Retinal pigment epithelial cell (primary cell): ENCODE data around the gene BAZ1B.
A peak's percentile ranks its signal among the peaks of the same experiment; 100 is the strongest.
"Not testable (repeated sequence)": the region's sequence is repeated elsewhere in the genome, so short reads cannot be mapped to it uniquely, and the experiment has no call there.

Source experiments
- DNase-seq: peaks from one replicate; pipeline ENCODE4 v3.0.0-alpha.2; 2010; ENCODE audit warnings: low read depth
- H3K4me3 ChIP-seq: 2 replicates; pipeline ENCODE4 v1.5.1; 2011; ENCODE audit warnings: mild to moderate bottlenecking, low read length, control low read depth, moderate library complexity
- TF ChIP-seq, protein P1 (sequence below): conservative IDR thresholded peaks from 2 replicates; pipeline ENCODE4 v1.5.1; 2011; ENCODE audit warnings: low read depth, low read length, control low read depth, inconsistent platforms

The BAZ1B gene

DNA sequence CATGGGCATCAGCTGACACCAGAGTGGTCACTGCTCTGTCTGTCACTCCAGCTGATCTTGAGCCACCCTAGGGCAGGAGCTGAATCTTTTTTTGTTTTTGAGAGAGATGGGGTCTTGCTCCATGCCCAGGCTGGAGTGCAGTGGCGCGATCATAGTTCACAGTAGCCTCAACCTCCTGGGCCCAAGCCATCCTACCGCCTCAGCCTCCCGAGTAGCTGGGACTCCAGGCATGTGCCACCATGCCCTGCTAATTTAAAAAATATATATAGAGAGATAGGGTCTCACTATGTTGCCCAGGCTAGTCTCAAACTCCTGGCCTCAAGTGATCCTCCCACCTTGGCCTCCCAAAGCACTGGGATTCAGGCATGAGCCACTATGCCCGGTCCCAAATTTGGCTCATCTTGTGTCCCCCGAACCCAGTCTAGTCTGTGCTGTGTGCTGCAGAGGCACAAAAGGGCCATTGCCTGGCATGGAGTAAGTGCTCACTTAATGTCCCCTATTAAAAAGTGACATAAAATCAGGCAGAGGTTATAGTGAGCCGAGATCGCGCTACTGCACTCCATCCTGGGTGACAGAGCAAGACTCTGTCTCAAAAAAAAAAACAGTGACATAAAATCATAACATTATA is 96.6 kb downstream of the BAZ1B start:
- DNase-seq, result no peak
- TF ChIP-seq, protein P1, sequence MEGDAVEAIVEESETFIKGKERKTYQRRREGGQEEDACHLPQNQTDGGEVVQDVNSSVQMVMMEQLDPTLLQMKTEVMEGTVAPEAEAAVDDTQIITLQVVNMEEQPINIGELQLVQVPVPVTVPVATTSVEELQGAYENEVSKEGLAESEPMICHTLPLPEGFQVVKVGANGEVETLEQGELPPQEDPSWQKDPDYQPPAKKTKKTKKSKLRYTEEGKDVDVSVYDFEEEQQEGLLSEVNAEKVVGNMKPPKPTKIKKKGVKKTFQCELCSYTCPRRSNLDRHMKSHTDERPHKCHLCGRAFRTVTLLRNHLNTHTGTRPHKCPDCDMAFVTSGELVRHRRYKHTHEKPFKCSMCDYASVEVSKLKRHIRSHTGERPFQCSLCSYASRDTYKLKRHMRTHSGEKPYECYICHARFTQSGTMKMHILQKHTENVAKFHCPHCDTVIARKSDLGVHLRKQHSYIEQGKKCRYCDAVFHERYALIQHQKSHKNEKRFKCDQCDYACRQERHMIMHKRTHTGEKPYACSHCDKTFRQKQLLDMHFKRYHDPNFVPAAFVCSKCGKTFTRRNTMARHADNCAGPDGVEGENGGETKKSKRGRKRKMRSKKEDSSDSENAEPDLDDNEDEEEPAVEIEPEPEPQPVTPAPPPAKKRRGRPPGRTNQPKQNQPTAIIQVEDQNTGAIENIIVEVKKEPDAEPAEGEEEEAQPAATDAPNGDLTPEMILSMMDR, result no peak
- H3K4me3 ChIP-seq, result no peak overlapping the region

DNA sequence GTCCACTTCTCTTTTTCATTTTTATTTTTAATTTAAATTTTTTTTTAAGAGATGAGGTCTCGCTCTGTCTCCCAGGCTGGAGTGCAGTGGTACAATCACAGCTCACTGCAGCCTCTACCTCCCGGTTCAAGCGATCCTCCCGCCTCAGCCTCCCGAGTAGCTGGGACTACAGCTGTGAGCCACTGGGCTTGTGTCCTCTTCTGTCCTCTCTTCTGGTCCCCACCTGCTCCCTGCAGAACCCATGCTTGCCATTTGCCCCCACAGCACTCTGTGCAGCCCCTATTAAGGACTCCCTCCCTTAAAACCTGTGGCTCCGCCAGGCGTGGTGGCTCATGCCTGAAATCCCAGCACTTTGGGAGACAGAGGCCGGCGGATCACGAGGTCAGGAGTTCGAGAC is 97.6 kb downstream of the BAZ1B start:
- TF ChIP-seq, protein P1, result no peak
- no peak for DNase-seq
- H3K4me3 ChIP-seq, result no peak overlapping the region

DNA sequence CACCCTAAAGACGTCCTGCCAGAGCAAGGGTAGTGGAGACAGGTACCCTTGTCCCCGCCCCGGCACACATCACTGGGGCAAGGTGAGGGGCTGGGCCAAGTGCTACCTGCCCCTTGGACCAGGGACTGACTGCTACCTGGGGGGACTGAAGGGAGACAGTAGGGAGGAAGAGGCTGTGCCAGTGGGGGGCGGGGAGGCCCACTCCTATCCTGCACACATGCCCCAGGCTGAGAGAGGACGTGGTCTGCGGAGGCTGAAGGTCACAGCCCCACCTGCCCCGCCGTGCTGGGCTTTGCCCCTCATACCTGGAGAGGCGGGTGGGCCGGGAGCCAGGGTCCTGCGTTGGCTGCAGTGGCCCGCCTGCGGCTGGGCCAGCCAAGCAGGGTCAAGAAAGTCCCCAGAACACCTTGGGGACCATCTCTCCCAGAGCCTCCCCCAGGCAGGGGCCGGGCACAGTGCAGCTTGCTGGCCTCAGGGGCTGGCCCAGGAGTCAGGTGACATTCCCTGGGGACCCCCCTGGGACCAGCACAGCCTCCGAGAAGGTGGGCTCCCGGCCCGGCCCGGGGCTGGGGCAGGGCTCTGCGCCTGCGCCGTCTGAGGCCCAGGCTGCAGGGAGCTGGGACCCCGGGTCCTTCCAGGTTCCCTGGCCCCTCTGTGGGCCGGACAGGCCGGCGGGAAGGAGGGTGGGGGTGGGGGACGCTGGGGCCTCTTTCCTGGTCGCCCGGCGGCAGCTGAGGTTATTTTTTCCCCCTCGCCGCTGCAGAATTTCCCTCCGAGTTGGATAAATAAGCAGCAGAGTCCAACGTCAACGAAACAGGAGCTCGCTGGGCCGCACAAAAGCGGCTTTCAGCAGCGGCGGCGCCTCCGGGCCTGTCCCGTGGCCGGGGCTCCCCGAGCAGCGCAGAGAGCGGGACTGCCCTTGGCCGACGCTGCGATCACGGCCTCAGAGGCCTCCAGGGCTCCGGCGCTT is 98.3 kb downstream of the BAZ1B start:
- TF ChIP-seq, protein P1, result no peak
- DNase-seq, result no peak
- peak overlapping the region; percentile 31 for H3K4me3 ChIP-seq

DNA sequence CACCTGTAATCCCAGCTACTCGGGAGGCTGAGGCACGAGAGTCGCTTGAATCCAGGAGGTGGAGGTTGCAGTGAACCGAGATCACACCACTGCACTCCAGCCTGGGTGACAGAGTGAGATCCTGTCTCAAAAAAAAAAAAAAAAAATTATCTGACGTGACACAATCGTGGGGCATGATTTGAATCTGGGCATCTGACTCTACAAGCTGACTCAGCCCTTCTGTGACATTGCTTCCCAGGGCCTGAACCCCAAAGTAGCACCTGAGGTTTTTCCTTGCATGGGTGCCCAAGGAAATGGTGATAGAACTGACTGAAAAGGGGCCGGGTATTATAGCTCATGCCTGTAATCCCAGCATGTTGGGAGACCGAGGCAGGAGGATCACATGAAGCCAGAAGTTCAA is 101.5 kb downstream of the BAZ1B start:
- not testable (repeated sequence) for H3K4me3 ChIP-seq, DNase-seq

DNA sequence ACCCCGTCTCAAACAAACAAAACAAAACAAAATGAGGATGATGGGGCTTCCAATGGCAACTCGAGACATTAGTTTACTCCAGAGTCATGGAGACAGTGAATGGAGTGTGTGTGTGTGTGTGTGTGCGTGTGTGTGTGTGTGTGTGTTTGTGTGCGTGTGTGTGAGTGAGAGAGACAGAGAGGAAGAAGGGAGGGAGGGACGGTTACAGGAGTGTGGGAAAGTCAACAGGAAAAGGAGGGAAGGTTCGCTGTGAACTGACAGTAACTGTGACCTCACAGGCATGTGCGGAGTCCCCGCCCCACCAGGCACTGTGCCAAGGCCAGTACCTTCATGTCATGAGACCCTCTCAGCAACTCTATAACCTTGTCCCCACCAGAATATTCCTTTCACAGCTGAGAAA is 102.1 kb downstream of the BAZ1B start:
- not testable (repeated sequence) for H3K4me3 ChIP-seq
- peak; percentile 25 for DNase-seq

DNA sequence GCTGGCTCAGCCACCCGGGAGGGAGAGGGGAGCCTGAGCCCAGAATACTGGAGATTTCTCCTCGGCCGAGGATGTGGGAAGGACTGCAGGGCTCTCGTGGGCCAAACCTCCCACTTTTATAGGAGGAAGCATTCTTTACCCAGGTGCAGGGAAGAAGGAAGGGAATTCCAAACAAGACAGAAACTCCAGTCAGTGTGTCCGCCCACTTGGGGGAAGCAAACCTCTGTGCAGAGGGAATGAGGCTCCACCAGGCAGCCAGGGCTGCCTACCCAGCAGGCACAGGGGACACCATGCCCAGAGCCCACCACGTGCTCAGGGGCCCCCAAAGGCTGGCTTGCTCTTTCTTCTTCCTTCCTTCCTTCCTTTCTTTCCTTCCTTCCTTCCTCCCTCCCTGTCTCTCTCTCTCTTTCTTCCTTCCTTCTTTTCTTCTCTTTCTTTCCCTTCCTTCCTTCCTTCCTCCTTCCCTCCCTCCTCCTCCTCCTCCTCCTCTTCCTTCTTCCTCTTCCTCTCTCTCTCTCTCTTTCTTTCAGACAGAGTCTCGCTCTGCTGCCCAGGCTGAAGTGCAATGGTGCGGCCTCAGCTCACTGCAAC is 103.9 kb downstream of the BAZ1B start:
- TF ChIP-seq, protein P1, result no peak
- no peak for DNase-seq
- no peak overlapping the region for H3K4me3 ChIP-seq

DNA sequence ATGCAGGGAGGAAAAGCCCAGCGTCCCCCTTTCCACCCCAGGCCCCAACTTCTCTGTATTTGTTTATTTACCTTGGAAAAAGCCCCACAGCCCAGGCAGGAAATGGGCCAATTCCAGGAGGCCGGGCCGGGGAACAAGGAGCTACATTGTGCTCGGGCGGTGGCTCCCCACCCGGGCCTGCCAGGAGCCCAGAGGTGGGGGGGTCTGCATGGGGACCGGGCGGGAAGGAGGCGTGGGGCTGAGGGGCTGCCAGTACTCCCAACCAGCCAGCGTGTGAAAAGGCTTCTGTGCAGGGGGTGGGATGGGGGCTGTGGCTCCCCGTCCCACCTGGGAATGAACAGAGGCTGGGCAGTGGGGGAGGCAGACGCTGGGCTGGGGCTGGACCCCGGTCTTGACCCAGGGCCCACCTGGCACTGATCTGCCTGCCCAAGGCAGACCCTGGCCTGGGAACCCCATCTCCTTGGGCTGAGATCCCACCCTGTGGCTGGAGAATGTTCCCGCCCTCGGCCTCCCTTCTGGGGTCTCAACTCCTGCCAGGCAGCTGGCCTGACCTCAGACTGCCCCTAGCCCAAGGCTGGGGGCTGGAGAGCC is 111.5 kb downstream of the BAZ1B start:
- DNase-seq, H3K4me3 ChIP-seq: not testable (repeated sequence)

DNA sequence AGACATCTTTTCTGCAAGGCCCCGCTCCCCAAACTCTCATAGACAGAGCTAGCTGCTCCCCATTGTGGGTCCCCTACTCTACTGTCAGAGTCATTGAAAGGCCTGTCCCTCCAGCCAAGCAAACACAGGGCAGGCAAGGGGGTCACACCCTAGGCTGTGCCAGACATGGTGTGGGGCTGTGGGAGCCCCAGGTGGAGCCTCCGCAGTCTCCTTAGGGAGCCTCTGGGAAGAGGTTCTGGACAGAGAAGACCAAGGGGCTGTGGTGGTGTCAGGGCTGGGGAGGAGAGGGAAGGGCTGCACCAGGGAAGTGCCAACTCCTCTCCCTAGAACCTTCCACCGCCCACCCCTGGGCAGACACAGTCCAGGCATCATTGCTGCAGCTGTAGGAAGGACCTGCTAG is 117.2 kb downstream of the BAZ1B start:
- not testable (repeated sequence) for DNase-seq, H3K4me3 ChIP-seq

DNA sequence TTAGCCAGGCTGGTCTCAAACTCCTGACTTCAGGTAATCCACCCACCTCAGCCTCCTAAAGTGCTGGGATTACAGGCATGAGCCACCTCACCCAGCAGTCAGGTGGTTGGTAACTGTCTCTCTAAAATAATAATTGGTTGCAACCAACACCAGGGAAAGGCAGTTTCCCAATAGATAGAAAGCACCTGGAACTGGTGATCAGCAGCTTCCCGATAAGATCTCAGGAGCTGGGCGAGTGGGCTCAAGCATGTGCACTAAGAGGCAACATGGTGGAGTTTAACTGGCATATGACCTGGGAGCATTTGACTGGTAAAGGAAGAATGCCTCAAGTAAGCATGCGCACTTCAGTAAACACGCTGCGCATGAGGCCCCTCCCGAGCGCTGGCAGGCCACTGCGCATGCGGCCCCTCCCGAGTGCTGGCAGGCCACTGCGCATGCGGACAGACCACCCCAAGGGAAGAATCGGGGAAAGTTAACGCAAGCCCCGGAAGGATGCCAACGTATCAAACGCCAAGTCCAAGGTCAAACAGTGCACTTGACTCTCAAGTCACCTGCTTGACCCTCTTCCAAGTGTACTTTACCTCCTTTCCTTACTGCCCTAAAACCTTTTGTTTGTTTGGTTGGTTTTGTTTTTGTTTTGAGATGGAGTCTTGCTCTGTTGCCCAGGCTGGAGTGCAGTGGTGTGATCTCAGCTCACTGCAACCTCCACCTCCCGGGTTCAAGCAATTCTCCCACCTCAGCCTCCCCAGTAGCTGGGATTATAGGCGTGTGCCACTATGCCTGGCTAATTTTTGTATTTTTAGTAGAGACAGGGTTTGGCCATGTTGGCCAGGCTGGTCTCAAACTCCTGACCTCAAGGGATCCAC is 122.7 kb downstream of the BAZ1B start:
- peak overlapping the region; percentile 33 for H3K4me3 ChIP-seq
- peak; percentile 41 for DNase-seq
